HEK293 (cell line): ENCODE results near the gene FAM228B.

Experiments used
- CTCF ChIA-PET: fragments of 350-600 bp; formaldehyde crosslinking; extraction: SDS; loops from one replicate; lab custom pipeline; 2021; ENCODE audit warnings: antibody characterized with exemption; lab: Yijun Ruan, JAX
- POLR2A ChIA-PET: fragments of 300-600 bp; formaldehyde crosslinking; extraction: SDS; loops from one replicate; lab custom pipeline; 2020; ENCODE audit warnings: antibody characterized with exemption, inconsistent platforms; lab: Yijun Ruan, JAX
- H3K27ac ChIP-seq: fragments of 200-500 bp; sonication (Bioruptor generic); 2 replicates; pipeline ENCODE4 v1.5.1; 2014; ENCODE audit warnings: low read depth, low read length, control low read depth, inconsistent platforms; ENCODE audit errors: extremely low read depth
- H3K36me3 ChIP-seq, 2 experiments: fragments of 200-500 bp in 1 of 2; sonication (Bioruptor generic) in 1 of 2; 1 replicate in 1 of 2; 2 replicates in 1 of 2; pipeline ENCODE4 v1.5.1; 2014 to 2017; ENCODE audit warnings: inconsistent platforms in 2 of 2, low read length in 2 of 2; ENCODE audit not compliant: control insufficient read depth in 2 of 2, insufficient read depth in 1 of 2
- H3K4me1 ChIP-seq: fragments of 200-500 bp; sonication (Bioruptor generic); 2 replicates; pipeline ENCODE4 v1.5.1; 2014; ENCODE audit warnings: mild to moderate bottlenecking, low read length, inconsistent platforms; ENCODE audit not compliant: control insufficient read depth, insufficient read depth
- H3K4me3 ChIP-seq: 2 replicates; pipeline ENCODE4 v1.5.1; 2011; ENCODE audit warnings: low read depth, mild to moderate bottlenecking, control low read depth, low read length, moderate library complexity
- H3K9me3 ChIP-seq: fragments of 200-500 bp; sonication (Bioruptor generic); 2 replicates; pipeline ENCODE4 v1.5.1; 2014; ENCODE audit warnings: low read depth, low read length, inconsistent platforms; ENCODE audit not compliant: control insufficient read depth, insufficient read depth
- BCL11A ChIP-seq: fragments of 450-650 bp; formaldehyde crosslinking; IDR thresholded peaks from 2 replicates; pipeline ENCODE4 v1.5.1; 2016; ENCODE audit warnings: low read depth, missing biosample characterization, missing genetic modification characterization
- GLI4 ChIP-seq: fragments of 450-650 bp; formaldehyde crosslinking; IDR thresholded peaks from 2 replicates; pipeline ENCODE4 v1.5.1; 2016; ENCODE audit warnings: missing biosample characterization, missing genetic modification characterization
- KLF10 ChIP-seq: fragments of 450-650 bp; IDR thresholded peaks from 2 replicates; pipeline ENCODE4 v1.5.1; 2018; ENCODE audit warnings: missing biosample characterization, mild to moderate bottlenecking, missing genetic modification characterization
- KLF17 ChIP-seq: fragments of 450-650 bp; formaldehyde crosslinking; IDR thresholded peaks from 2 replicates; pipeline ENCODE4 v1.5.1; 2016; ENCODE audit warnings: missing biosample characterization, missing genetic modification characterization
- KLF7 ChIP-seq: fragments of 450-650 bp; formaldehyde crosslinking; IDR thresholded peaks from 2 replicates; pipeline ENCODE4 v1.5.1; 2016; ENCODE audit warnings: missing biosample characterization, missing genetic modification characterization, borderline replicate concordance
- MEIS1 ChIP-seq: sonication (generic); formaldehyde crosslinking; IDR thresholded peaks from 2 replicates; pipeline ENCODE4 v1.8.1; 2022; ENCODE audit warnings: missing genetic modification reagents, mild to moderate bottlenecking, borderline replicate concordance
- PRDM2 ChIP-seq: fragments of 450-650 bp; formaldehyde crosslinking; IDR thresholded peaks from 2 replicates; pipeline ENCODE4 v1.5.1; 2016; ENCODE audit warnings: missing biosample characterization, missing genetic modification characterization, borderline replicate concordance
- SP2 ChIP-seq: fragments of 450-650 bp; formaldehyde crosslinking; IDR thresholded peaks from 2 replicates; pipeline ENCODE4 v1.5.1; 2016; ENCODE audit warnings: missing biosample characterization, missing genetic modification characterization
- ZBTB11 ChIP-seq: fragments of 450-650 bp; formaldehyde crosslinking; conservative IDR thresholded peaks from 2 replicates; pipeline ENCODE4 v1.5.1; 2016; ENCODE audit warnings: low read depth, missing biosample characterization, missing genetic modification characterization
- ZBTB21 ChIP-seq: fragments of 450-650 bp; formaldehyde crosslinking; IDR thresholded peaks from 2 replicates; pipeline ENCODE4 v1.5.1; 2017; ENCODE audit warnings: missing biosample characterization, missing genetic modification characterization
- ZNF121 ChIP-seq: fragments of 450-650 bp; formaldehyde crosslinking; IDR thresholded peaks from 2 replicates; pipeline ENCODE4 v1.5.1; 2016; ENCODE audit warnings: missing biosample characterization, missing genetic modification characterization
- ZNF146 ChIP-seq: fragments of 450-650 bp; formaldehyde crosslinking; IDR thresholded peaks from 2 replicates; pipeline ENCODE4 v1.5.1; 2016; ENCODE audit warnings: missing biosample characterization, missing genetic modification characterization
- ZNF169 ChIP-seq: fragments of 450-650 bp; formaldehyde crosslinking; IDR thresholded peaks from 2 replicates; pipeline ENCODE4 v1.5.1; 2016; ENCODE audit warnings: missing biosample characterization, missing genetic modification characterization
- ZNF174 ChIP-seq: fragments of 450-650 bp; formaldehyde crosslinking; IDR thresholded peaks from 2 replicates; pipeline ENCODE4 v1.5.0; 2017; ENCODE audit warnings: missing biosample characterization, mild to moderate bottlenecking, missing genetic modification characterization
- ZNF292 ChIP-seq: fragments of 450-650 bp; formaldehyde crosslinking; IDR thresholded peaks from 2 replicates; pipeline ENCODE4 v1.5.1; 2016; ENCODE audit warnings: low read depth, missing biosample characterization, missing genetic modification characterization, borderline replicate concordance
- ZNF398 ChIP-seq: fragments of 450-650 bp; formaldehyde crosslinking; IDR thresholded peaks from 2 replicates; pipeline ENCODE4 v1.5.1; 2017; ENCODE audit warnings: missing biosample characterization, missing genetic modification characterization
- ZNF658 ChIP-seq: fragments of 450-650 bp; formaldehyde crosslinking; IDR thresholded peaks from 2 replicates; pipeline ENCODE4; 2016; ENCODE audit warnings: missing biosample characterization, missing genetic modification characterization
- ZNF670 ChIP-seq: fragments of 450-650 bp; formaldehyde crosslinking; IDR thresholded peaks from 2 replicates; pipeline ENCODE4 v1.5.1; 2016; ENCODE audit warnings: missing biosample characterization, missing genetic modification characterization, low read depth
- ZSCAN30 ChIP-seq: fragments of 450-650 bp; IDR thresholded peaks from 2 replicates; pipeline ENCODE4 v1.5.1; 2018; ENCODE audit warnings: missing biosample characterization, mild to moderate bottlenecking, missing genetic modification characterization, moderate library complexity

Gene FAM228B

GRCh38 chr2:24160761-24161160 lies 37.5 kb downstream of the FAM228B start:
- TF ChIP-seq GLI4 (tag by site-specific recombination) = no peak
- no peak for TF ChIP-seq ZNF292 (tag by site-specific recombination)
- TF ChIP-seq MEIS1 = no peak
- no peak for TF ChIP-seq KLF10 (tag by site-specific recombination)
- no peak for TF ChIP-seq BCL11A (tag by site-specific recombination)
- TF ChIP-seq ZNF398 (tag by site-specific recombination) = no peak
- no peak for TF ChIP-seq ZNF658
- no peak for TF ChIP-seq ZBTB21 (tag by site-specific recombination)
- no peak for TF ChIP-seq ZBTB11 (tag by site-specific recombination)
- no peak for TF ChIP-seq ZSCAN30 (tag by site-specific recombination)
- TF ChIP-seq ZNF670 (tag by site-specific recombination) = no peak
- no peak for TF ChIP-seq ZNF174 (tag by site-specific recombination)
- no peaks in the 10 kb centered on the region; a peak in 1 of 3 replicates for H3K36me3 ChIP-seq
- CTCF ChIA-PET = interaction anchor here (0.7 to 0.9 kb wide), 2 partner anchors 76 to 222 kb away, joined by 3 to 5 read pairs; partner anchors contain the start of gene TP53I3
- no peak overlapping the region for H3K27ac ChIP-seq
- H3K4me1 ChIP-seq = no peaks in the 10 kb centered on the region
- H3K9me3 ChIP-seq = no peaks in the 10 kb centered on the region
- H3K4me3 ChIP-seq = no peak overlapping the region
- POLR2A ChIA-PET = no interaction called here

GRCh38 chr2:24162494-24162893 lies 39.2 kb downstream of the FAM228B start:
- ChIA-PET CTCF (interaction anchor here (0.9 to 1.0 kb wide), 2 partner anchors 56 to 78 kb away, joined by 3 to 4 read pairs; partner anchors contain the start of gene TP53I3), POLR2A (no interaction called here)
- no peak overlapping the region for H3K4me3 ChIP-seq
- H3K36me3 ChIP-seq = no peaks in the 10 kb centered on the region; a peak in 1 of 3 replicates
- H3K4me1 ChIP-seq = no peaks in the 10 kb centered on the region
- no peaks in the 10 kb centered on the region for H3K9me3 ChIP-seq
- no peak for TF ChIP-seq KLF7 (tag by site-specific recombination)
- TF ChIP-seq ZNF121 = no peak
- TF ChIP-seq SP2 (tag by site-specific recombination) = no peak
- no peak for TF ChIP-seq KLF17 (tag by site-specific recombination)
- no peak for TF ChIP-seq ZNF169 (tag by site-specific recombination)
- TF ChIP-seq ZNF146 = peak; percentile 48; the same call in 1 of the 2 replicates
- TF ChIP-seq PRDM2 (tag by site-specific recombination) = no peak
- TF ChIP-seq, all 188 proteins: peak for 1
- H3K27ac ChIP-seq = no peak overlapping the region
